Vagina (tissue), 2 donors: Measurements from ENCODE around the gene NME8.

Source experiments
- POLR2A ChIP-seq, 2 donors: fragments of 450-650 bp; IDR thresholded peaks; one replicate each; pipeline ENCODE4 v1.6.1; 2017; ENCODE audit warnings: antibody characterized with exemption in 2 of 2, mild to moderate bottlenecking in 2 of 2, moderate library complexity in 2 of 2
- TF ChIP-seq, protein P1 (sequence below), 3 experiments: fragments of 450-650 bp in 2 of 3; fragments of 200-600 bp in 1 of 3; sonication (generic) in 1 of 3; IDR thresholded peaks; one replicate each; pipeline ENCODE4 v1.5.1; 2017 to 2019; ENCODE audit warnings: antibody characterized with exemption in 3 of 3, mild to moderate bottlenecking in 2 of 3, moderate library complexity in 2 of 3

DNA sequence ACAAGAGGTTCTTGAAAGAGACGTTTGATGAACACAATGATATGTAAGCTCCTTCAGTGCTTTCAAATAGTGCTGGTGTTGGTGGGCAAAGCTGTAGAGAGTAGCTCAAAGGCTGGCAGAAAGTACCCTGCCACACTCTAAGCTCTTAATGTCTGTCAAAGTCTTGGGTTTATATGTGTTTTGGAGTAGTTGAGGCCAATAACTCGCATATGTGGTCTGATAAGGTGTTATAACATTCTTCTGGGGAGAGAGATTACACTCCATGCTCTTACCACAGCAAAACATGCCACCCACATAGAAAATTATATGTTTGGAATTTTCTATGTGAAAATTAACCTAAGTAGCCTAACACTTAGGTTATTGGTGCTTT, 30.8 kb upstream of the NME8 start:
- TF ChIP-seq, protein P1, sequence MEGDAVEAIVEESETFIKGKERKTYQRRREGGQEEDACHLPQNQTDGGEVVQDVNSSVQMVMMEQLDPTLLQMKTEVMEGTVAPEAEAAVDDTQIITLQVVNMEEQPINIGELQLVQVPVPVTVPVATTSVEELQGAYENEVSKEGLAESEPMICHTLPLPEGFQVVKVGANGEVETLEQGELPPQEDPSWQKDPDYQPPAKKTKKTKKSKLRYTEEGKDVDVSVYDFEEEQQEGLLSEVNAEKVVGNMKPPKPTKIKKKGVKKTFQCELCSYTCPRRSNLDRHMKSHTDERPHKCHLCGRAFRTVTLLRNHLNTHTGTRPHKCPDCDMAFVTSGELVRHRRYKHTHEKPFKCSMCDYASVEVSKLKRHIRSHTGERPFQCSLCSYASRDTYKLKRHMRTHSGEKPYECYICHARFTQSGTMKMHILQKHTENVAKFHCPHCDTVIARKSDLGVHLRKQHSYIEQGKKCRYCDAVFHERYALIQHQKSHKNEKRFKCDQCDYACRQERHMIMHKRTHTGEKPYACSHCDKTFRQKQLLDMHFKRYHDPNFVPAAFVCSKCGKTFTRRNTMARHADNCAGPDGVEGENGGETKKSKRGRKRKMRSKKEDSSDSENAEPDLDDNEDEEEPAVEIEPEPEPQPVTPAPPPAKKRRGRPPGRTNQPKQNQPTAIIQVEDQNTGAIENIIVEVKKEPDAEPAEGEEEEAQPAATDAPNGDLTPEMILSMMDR (IDR thresholded peaks at IDR 0.05) = no peak
- no peak for TF ChIP-seq POLR2A (IDR thresholded peaks at IDR 0.05)
